PFSK-1 (cell line): ENCODE data around the gene IL23A.

Source experiments
- FOXP2 ChIP-seq: optimal IDR thresholded peaks from 2 replicates; pipeline ENCODE3; 2011; ENCODE audit warnings: borderline replicate concordance, control low read depth, inconsistent platforms; ENCODE audit not compliant: insufficient read depth; ENCODE audit errors: extremely low read length, extremely low read depth
- POLR2AphosphoS5 ChIP-seq: IDR thresholded peaks from 2 replicates; pipeline ENCODE4 v1.6.1; 2012; ENCODE audit warnings: low read depth, mild to moderate bottlenecking, control low read depth, low read length, moderate library complexity
- REST ChIP-seq, 2 experiments: IDR thresholded peaks; 2 replicates each; pipeline versions ENCODE4 v1.6.1 to v1.8.0; 2011 to 2012; ENCODE audit warnings: low read depth in 2 of 2, low read length in 2 of 2, control low read depth in 1 of 2, inconsistent platforms in 1 of 2, mild to moderate bottlenecking in 1 of 2, moderate library complexity in 1 of 2; ENCODE audit not compliant: insufficient read depth in 1 of 2

GRCh38 chr12:56315622-56316473, 22.8 kb upstream of the IL23A start, which contains the start of gene CNPY2:
- TF ChIP-seq FOXP2 (peak; percentile 74), POLR2AphosphoS5 (peak; percentile 76), REST (IDR thresholded peaks at IDR 0.05; ENCODE audit: insufficient read depth in 1 of 2, low read depth in 2 of 2, low read length in 2 of 2) (no peak)
